HEK293T (cell line): ENCODE measurements around the gene MRAP2.

Source experiments
- CTCF ChIA-PET: fragments of 350-600 bp; formaldehyde crosslinking; extraction: SDS; loops from one replicate; lab custom pipeline; 2021; ENCODE audit warnings: antibody characterized with exemption, inconsistent platforms; lab: Yijun Ruan, JAX
- POLR2A ChIA-PET: fragments of 350-600 bp; formaldehyde crosslinking; extraction: SDS; loops from one replicate; lab custom pipeline; 2020; ENCODE audit warnings: antibody characterized with exemption, inconsistent platforms; lab: Yijun Ruan, JAX
- DNase-seq: peaks from one replicate; pipeline ENCODE4 v3.0.0; 2012; ENCODE audit warnings: mixed read lengths; ENCODE audit errors: extremely low spot score
- ARNT ChIP-seq: fragments of 450-650 bp; IDR thresholded peaks from 2 replicates; pipeline ENCODE4 v1.6.1; 2017; ENCODE audit warnings: mild to moderate bottlenecking
- BHLHE40 ChIP-seq: fragments of 450-650 bp; IDR thresholded peaks from 2 replicates; pipeline ENCODE4 v1.6.1; 2016; ENCODE audit warnings: mild to moderate bottlenecking, moderate library complexity, borderline replicate concordance
- CTBP1 ChIP-seq: fragments of 450-650 bp; IDR thresholded peaks from 2 replicates; pipeline ENCODE4 v1.6.1; 2016; ENCODE audit warnings: borderline replicate concordance
- ELF4 ChIP-seq: fragments of 450-650 bp; IDR thresholded peaks from 2 replicates; pipeline ENCODE4 v1.6.1; 2017; ENCODE audit warnings: antibody characterized with exemption
- FOXA1 ChIP-seq: fragments of 450-650 bp; IDR thresholded peaks from 2 replicates; pipeline ENCODE4 v1.6.1; 2016; ENCODE audit warnings: mild to moderate bottlenecking
- FOXK2 ChIP-seq: fragments of 450-650 bp; IDR thresholded peaks from 2 replicates; pipeline ENCODE4 v1.6.1; 2016; ENCODE audit warnings: mild to moderate bottlenecking
- FOXM1 ChIP-seq: fragments of 450-650 bp; IDR thresholded peaks from 2 replicates; pipeline ENCODE4 v1.6.1; 2017; ENCODE audit warnings: mild to moderate bottlenecking, borderline replicate concordance
- HDGF ChIP-seq: fragments of 450-650 bp; IDR thresholded peaks from 2 replicates; pipeline ENCODE4 v1.6.1; 2017; ENCODE audit warnings: antibody characterized with exemption, borderline replicate concordance
- L3MBTL2 ChIP-seq: fragments of 450-650 bp; conservative IDR thresholded peaks from 2 replicates; pipeline ENCODE4 v1.6.1; 2016; ENCODE audit warnings: mild to moderate bottlenecking
- LEF1 ChIP-seq: fragments of 450-650 bp; IDR thresholded peaks from 2 replicates; pipeline ENCODE4 v1.6.1; 2017; ENCODE audit warnings: mild to moderate bottlenecking, borderline replicate concordance
- NFRKB ChIP-seq: fragments of 450-650 bp; IDR thresholded peaks from 2 replicates; pipeline ENCODE4 v1.6.1; 2016; ENCODE audit warnings: mild to moderate bottlenecking, moderate library complexity
- PKNOX1 ChIP-seq: fragments of 450-650 bp; IDR thresholded peaks from 2 replicates; pipeline ENCODE4 v1.6.1; 2016
- SP1 ChIP-seq: fragments of 450-650 bp; IDR thresholded peaks from 2 replicates; pipeline ENCODE4 v1.6.1; 2017
- SUZ12 ChIP-seq: fragments of 450-650 bp; IDR thresholded peaks from 2 replicates; pipeline ENCODE4 v1.6.1; 2016; ENCODE audit warnings: mild to moderate bottlenecking
- TARDBP ChIP-seq: fragments of 450-650 bp; IDR thresholded peaks from 2 replicates; pipeline ENCODE4 v1.6.1; 2016
- ZNF384 ChIP-seq: fragments of 450-650 bp; IDR thresholded peaks from 2 replicates; pipeline ENCODE4 v1.6.1; 2016

The MRAP2 gene

GRCh38 chr6:84042603-84043002 lies 9.0 kb downstream of the MRAP2 start:
- no peak for DNase-seq
- ChIA-PET POLR2A (no interaction called here), CTCF (no interaction called here)
- no peak for TF ChIP-seq ZNF384
- TF ChIP-seq FOXK2: no peak
- no peak for TF ChIP-seq CTBP1
- no peak for TF ChIP-seq FOXM1
- no peak for TF ChIP-seq BHLHE40
- no peak for TF ChIP-seq ARNT
- TF ChIP-seq NFRKB: no peak
- no peak for TF ChIP-seq TARDBP
- TF ChIP-seq FOXA1: no peak
- TF ChIP-seq ELF4: no peak
- no peak for TF ChIP-seq LEF1

GRCh38 chr6:84043555-84043954 lies 10.0 kb downstream of the MRAP2 start:
- POLR2A ChIA-PET: no interaction called here
- CTCF ChIA-PET: no interaction called here
- DNase-seq: no peak
- no peak for TF ChIP-seq LEF1
- TF ChIP-seq NFRKB: no peak
- TF ChIP-seq PKNOX1: no peak
- no peak for TF ChIP-seq SP1
- TF ChIP-seq HDGF: no peak
- TF ChIP-seq L3MBTL2: no peak
- TF ChIP-seq FOXA1: no peak
- TF ChIP-seq ZNF384: no peak
- TF ChIP-seq FOXM1: no peak
- no peak for TF ChIP-seq FOXK2
- no peak for TF ChIP-seq BHLHE40
- TF ChIP-seq TARDBP: no peak
- TF ChIP-seq ELF4: no peak
- TF ChIP-seq CTBP1: no peak
- no peak for TF ChIP-seq ARNT
- no peak for TF ChIP-seq SUZ12

- no peak for DNase-seq
- TF ChIP-seq FOXK2 (no peak), ARNT (no peak), BHLHE40 (no peak), SUZ12 (no peak)
- ChIA-PET POLR2A (no interaction called here), CTCF (no interaction called here)
Observed at GRCh38 chr6:84046755-84047154, 13.2 kb downstream of the MRAP2 start.

GRCh38 chr6:84048588-84048987 lies 15.0 kb downstream of the MRAP2 start:
- TF ChIP-seq ZNF384 (no peak), FOXM1 (no peak), L3MBTL2 (no peak), SP1 (no peak), CTBP1 (no peak), ARNT (no peak)
- ChIA-PET POLR2A (no interaction called here), CTCF (no interaction called here)
- no peak for DNase-seq

GRCh38 chr6:84050408-84050807 lies 16.8 kb downstream of the MRAP2 start:
- POLR2A ChIA-PET: no interaction called here
- TF ChIP-seq FOXA1 (no peak), FOXM1 (no peak), L3MBTL2 (no peak), NFRKB (no peak), LEF1 (no peak), ARNT (no peak), BHLHE40 (no peak), HDGF (no peak), FOXK2 (no peak), ZNF384 (no peak)
- CTCF ChIA-PET: no interaction called here
- no peak for DNase-seq

- DNase-seq: peak; percentile 81
- ChIA-PET CTCF (interaction anchor here (0.6 to 1.0 kb wide), 2 partner anchors 40 to 175 kb away, joined by 3 to 4 read pairs; partner anchors contain the start of gene CEP162), POLR2A (interaction anchor here (1.3 kb wide), 1 partner anchor 19 kb away, joined by 4 read pairs; the partner anchor contains the start of gene MRAP2)
- TF ChIP-seq FOXA1: no peak
- TF ChIP-seq ELF4: no peak
- TF ChIP-seq SP1: no peak
- TF ChIP-seq CTBP1: no peak
- no peak for TF ChIP-seq NFRKB
- TF ChIP-seq PKNOX1: 0 out of 2 replicates have a peak, but pooled peaks have one; percentile 6
- TF ChIP-seq HDGF: no peak
- no peak for TF ChIP-seq BHLHE40
- TF ChIP-seq SUZ12: no peak
- no peak for TF ChIP-seq TARDBP
- TF ChIP-seq ZNF384: no peak
- TF ChIP-seq L3MBTL2: peak; percentile 21; the same call in 1 of the 2 replicates
- TF ChIP-seq LEF1: no peak
- TF ChIP-seq ARNT: no peak
Observed at GRCh38 chr6:84052204-84052882, 18.8 kb downstream of the MRAP2 start.
